GM19328 (cell line): ENCODE measurements around the gene IGFBP2.

Experiments used
- ATAC-seq: cut with Tn5 transposase; IDR thresholded peaks from one replicate; pipeline ENCODE4 v1.9.1; 2021; ENCODE audit warnings: mild to moderate bottlenecking, moderate library complexity; ENCODE audit not compliant: unreplicated experiment

Gene IGFBP2

DNA sequence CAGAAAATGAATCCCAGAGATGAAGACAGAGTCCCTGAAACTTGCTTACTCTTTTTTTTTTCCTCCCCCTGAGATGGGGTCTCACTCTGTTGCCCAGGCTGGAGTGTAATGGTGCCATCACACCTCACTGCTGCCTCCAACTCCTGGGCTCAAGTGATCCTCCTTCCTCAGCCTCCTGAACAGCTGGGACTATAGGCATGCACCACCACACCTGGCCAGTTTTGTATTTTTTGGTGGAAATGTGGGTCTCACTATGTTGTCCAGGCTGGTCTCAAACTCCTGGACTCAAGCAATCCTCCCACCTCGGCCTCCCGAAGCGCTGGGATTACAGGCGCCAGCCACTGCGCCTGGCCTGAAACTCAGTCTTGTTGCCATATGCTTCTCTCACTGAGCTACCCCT lies 27.8 kb downstream of the IGFBP2 start:
- ATAC-seq = no peak

DNA sequence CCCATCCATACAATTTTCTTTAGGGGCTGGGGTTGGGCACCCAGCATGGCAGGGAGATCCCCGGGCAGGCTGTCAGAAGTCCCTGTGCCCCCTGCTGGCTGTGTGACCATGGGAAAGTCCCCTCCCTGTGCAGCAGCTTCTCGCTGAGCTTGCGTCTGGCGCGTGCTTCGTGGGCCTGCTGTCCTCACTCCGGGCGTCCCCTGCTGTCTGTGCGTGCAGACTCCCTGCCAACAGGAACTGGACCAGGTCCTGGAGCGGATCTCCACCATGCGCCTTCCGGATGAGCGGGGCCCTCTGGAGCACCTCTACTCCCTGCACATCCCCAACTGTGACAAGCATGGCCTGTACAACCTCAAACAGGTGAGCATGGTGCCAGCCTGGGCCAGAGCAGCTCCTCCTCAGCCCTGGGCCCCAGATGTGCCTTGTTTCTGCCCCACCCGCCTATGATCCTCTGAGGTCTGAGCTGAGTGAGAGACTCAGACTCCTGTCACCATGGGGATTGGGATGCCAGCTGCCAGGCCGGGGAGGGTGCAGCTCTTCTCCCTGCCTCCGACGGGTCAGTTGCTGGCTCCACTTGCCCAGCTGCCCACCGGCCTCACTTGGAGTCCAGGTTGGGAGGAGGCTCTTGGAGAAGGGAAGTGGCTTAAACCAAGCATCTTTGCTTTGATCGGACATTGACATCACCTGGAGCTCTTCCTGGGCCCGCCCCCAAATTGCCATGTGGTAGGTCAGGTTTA lies 28.6 kb downstream of the IGFBP2 start:
- ATAC-seq = no peak

DNA sequence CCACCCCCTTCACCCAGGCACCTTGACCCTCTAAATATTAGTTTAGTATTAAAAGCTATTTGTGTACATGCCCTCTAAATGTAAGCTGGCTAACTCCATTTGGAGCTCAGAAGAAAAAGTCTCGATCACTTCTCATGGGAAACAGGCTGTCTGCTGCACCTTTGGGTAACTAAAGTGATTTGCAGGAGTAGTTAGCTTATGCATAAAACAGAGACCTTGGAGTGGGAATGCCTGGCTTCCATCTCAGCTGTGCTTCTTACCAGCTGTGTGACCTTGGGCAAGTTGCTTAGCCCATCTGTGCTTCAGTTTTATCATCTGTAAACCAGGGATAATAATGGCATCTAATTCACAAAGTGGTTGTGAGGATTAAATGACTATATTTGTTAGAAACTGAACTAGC lies 29.9 kb downstream of the IGFBP2 start:
- no peak for ATAC-seq

DNA sequence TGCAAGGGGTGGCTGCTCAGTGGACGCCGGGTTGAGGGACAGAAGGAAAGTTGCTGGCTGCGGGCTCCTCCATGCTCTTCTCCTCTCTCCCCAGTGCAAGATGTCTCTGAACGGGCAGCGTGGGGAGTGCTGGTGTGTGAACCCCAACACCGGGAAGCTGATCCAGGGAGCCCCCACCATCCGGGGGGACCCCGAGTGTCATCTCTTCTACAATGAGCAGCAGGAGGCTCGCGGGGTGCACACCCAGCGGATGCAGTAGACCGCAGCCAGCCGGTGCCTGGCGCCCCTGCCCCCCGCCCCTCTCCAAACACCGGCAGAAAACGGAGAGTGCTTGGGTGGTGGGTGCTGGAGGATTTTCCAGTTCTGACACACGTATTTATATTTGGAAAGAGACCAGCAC lies 30.6 kb downstream of the IGFBP2 start:
- ATAC-seq = no peak

DNA sequence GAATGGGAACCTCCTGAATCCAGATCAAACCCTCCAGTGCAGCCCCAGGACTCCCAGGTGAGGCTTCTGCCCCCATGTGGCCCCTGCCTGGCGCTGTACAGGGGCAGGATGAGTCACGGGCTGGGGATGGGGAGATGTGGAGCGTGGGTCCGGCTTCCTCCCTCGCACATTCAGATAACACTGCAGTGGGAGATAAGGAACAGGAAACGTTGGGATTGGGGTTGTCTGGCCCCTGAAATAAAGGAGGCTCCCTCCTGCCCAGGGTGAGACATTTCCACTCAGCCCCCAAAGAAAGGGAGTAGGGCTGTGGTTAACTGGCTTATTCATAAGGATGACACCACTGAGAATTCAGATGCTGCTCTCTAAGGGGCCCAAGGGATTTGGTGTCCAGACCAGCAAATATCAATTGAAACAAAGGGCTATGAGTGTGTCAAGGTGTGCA lies 31.4 kb downstream of the IGFBP2 start:
- no peak for ATAC-seq

DNA sequence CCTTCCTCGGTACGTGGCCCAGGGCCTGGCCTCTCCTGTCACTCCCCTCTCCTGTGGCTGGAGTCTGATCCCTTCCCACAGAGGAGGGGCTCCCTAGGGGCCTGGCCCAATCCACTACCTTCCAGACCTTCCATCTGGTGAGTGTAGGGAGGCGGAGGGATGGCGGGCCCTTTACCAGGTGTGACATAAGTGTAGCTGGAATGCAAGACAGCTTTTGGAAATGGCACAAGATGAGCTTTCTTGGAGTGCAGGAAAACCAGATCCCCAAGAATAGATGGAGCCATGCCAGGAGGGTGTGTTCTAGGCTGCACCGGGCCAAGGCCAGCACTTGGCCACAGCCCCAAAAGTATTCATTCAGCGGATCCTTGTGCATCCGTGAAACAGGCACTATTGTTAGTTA lies 32.0 kb downstream of the IGFBP2 start:
- no peak for ATAC-seq

DNA sequence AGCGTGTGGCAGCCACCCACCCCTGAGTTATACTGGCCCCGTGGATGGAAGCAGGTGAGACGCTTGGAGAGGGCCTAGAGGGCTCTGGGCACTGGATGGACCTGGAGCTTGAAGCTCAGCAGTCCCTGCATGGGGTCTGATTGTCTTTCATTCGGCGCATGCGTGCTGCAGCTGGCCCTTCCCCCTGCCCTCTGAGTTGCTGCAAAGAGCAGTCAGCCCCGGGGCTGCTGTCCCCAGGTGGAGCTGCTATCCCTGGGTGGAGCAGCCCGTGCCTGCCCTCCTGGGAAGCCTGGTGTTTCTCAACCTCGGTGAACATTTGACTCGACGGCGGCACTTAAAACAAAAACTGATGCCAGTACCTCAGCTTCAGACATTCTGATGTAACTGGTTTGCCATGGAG lies 32.5 kb downstream of the IGFBP2 start:
- ATAC-seq = no peak

DNA sequence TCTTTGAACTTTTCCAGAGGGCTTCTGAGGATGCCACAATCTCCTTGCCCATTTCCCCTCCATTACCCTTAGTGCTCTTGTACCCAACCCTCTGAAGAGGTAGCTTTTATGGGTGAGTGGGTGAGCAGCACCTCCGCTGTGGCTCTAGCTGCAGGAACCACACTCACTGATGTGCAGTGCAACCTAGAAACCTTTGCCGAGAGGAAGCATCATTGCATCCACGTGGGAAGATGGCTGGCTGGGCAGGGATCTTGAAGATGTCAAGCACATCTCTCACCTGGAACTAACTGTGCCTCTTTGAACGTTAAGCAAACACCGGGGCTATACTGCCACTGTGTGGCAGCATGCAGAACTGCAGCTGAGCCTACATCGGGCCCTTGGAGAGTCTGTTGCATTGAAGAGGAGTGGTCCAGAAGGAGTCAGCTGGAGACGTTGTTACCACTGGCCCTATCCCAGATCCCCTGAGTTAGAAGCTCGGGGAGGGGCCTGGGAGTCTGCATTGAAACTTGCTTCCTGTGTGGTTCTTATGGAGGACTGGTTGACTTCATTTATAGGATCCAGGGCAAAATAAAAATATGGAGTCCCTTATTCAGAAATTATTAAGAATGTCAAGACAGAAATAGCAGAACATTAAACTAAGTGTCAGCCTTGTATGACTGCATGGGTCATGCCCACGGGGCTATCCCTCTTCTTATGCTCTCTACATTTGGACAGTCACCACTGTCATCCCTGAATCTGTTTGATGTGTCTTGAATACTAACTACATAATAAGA lies 33.4 kb downstream of the IGFBP2 start:
- ATAC-seq = no peak

DNA sequence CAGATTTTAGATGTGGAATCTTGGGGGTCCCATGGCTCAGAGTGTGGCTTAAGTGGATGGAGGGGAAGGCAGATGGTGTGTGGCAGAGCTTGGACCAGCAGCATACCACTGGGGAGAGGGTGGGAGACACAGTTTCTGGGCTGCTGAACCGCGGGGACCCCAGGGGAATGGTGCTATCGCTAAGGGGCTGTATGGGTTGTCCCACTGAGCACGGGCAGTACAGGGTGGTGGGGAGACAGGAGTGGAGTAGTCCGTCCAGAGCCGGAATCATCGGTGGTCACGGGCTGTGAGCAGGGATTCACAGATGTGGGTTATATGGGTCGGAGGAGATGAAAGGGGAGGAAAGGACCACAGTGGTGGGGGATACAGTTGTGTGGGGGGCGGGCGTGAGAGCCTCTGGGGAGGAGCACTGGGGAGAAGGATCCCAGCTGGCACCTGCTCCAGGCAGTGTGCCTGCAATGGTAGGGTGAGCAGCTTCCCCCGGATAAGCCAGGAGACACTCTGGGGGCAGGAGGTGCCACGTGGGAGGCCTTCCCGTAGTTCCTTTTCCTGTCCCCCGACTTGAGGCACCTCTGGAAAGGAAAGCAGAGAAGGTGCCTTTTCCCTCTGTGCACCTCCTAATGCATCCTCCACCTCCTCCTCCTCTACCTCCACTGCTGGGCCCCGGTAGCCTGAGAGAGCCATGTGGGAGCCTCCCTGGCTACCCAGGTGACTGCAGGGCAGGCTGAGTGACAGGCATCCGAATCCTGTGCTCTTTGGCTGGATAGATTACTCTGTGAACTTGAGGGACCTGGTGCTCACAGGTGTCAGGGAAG lies 37.3 kb downstream of the IGFBP2 start:
- ATAC-seq = no peak

DNA sequence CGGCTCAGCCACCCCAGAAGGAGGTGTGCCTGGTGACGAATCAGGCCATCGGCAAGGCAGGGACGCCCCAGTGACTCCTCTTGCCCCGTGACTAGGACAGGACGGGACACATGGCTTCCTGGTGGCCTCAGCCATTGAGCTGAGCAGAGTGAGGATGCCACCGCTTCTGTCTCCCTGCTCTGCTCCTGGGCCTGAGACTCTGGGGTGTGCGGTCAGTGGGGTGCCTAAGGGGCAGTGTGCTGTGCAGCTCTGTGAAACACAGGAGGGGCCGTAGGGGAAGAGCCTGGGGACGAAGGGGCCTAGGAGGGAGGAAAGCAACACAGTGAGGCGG lies 37.8 kb downstream of the IGFBP2 start:
- no peak for ATAC-seq

DNA sequence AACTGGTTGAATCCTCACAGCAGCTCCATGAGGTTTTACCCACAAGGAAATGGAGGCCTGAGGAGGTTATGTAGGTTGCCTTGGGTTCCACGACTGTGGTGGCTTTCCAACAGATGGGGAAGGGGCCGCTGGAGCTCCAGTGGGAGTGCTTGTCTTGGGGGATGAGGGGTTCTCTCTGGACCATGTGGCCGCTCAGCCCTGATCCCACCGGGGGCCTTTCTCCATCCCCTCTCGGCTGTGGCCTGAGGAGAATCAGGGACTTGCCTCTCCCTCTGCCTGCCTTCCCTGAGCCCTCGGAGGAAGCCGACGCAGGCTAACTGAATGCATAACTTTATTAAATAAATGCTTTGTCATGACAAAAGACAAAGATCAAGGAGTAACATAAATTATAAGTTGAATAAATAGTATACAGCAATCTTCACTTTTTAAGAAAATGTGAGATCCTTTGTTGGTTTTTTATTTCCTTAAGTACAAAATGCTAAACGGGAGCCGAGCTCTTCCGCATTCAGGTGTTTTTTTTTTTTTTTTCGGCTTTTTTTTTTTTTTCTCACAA lies 38.6 kb downstream of the IGFBP2 start:
- no peak for ATAC-seq

DNA sequence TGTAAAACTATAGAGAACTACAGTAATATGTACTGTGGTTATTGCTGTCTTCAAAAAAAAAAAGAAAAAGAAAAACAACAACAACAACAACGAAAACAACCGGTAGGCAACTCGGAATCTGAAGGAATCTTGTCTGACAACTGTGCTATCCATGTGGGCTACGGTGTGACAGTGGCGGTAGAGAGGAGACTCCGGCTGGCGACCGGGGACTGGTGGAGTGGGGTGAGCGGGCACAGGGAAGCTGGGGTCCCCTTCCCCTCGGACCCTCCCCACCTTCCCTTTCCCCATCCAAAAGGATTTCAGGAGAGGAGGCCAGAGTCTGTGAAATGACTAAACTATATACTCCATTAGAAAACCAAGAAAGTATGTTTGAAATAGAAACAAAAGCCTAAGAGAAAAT lies 39.2 kb downstream of the IGFBP2 start:
- ATAC-seq = no peak

DNA sequence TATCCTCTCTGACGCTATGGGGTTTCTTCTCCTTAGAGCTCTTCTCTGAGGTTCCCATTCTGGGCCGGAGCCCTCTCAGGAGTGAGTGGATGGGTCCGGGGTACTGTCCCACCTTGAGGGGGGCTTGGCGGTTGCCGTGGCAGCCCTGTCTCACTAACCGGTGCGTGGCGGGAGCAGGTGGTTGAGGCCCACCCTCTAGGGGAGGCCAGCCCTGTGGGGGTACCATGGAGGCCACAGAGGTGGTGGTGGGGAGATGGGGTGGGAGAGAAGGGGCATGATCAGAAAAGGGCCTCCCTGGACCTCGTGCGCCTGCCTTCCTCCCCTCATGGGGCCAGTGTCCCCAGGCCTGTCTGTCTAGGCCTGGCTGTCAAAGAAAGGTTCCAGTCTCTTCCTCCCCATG lies 39.8 kb downstream of the IGFBP2 start:
- ATAC-seq = no peak

DNA sequence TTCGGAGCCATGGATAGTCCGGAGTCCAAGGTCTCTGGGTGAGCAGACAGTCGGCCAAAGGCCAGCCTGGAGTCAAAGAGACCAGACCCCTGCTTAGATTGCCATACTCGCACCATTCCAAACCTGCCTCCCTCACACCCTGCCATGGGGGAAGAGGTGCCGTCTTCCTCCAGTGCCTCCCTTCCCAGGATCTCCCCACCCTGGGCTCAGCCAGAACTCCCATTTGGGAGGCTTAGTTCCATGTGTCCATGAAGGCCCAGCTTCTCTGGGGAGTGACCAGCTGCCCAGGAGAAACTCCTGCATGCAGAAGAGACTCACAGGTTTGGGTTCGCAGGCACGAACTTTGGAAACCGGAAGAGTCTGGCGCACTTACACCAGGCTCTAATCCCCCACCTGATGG lies 40.4 kb downstream of the IGFBP2 start:
- no peak for ATAC-seq

DNA sequence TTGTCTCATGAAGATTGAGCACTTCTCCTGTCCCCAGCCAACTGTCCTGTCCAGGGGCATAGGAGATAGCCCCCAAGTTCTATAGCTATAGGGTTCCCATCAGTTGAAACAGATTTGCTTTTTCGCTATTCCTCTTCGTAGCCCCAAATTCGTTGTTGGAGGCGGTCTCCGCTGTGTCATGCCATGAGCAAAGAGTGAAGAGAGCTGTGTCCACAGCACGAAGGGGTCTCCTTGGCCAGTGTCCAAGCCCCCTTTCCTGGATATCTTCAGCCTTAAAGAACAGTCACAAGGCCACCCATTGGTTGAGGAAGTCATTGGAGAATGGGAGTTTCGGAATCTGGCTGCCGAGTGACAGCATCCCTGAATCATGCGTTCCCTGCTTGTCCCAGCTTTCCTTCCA lies 41.2 kb downstream of the IGFBP2 start:
- ATAC-seq = no peak

DNA sequence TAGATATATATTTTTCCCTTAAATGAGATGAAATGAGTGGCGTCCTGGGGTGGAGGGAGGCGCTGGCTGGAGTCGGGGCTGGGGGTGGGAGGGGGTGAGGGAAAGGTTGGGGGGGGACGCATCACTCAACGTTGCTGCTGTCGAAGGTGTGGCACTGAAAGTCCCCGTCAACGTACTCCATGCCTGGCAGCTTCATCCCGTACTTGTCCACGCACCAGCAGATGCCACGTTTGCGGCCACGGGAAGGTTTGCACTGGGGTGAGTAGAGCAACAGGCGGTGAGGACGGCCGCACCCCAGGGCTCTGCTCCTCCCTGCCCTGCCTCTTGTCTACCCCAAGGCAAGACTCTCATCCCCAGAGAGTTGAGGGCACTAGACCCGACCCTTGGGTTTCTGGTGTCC lies 43.4 kb downstream of the IGFBP2 start:
- ATAC-seq = no peak

DNA sequence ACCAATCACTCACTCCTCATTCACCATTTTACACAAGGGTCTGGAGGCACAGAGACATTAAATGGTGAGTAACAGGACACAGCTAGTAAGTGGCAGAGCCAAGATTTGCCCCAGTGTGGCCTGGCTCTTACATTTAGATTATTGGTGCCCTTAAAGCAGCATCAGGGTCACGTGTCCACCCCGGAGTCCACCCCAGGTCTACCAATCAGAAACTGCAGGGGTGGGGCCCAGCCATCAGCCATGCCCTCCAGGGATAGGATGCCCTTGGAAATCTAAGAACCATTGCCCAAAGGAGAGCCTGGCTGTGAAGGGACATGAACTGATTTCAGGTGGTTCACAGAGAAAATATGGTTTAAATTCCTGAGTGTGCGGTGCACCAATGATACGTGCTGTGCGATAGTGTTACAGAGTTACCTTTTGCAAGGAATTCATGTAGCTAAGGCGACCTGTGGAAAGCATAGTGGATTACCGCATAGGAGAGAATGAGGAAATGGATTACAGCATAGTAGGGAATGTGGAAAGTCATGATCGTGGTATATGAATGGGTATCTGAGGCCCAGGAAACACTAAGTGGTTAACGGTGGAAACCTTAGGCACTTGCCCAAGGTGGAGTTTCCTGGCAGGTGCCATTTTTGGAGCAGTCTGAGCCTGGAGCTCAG lies 44.3 kb downstream of the IGFBP2 start:
- ATAC-seq = no peak

DNA sequence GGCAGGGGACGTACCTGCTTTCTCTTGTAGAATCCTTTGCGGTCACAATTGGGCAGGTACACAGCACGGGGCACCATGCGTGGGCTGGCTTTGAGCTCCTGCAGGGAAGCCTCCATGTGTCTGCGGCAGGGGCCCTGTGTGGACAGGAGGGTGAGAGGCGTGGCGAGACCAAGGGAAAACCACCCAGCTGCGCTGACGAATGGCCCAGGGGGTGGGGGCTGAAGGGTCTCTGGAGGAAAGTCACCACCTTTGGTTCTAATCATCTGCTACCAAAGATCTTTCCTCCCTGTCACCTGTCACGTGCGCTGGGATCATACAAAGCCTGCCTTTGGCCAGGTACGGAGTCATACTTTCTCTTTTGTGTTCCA lies 44.9 kb downstream of the IGFBP2 start:
- ATAC-seq = no peak

DNA sequence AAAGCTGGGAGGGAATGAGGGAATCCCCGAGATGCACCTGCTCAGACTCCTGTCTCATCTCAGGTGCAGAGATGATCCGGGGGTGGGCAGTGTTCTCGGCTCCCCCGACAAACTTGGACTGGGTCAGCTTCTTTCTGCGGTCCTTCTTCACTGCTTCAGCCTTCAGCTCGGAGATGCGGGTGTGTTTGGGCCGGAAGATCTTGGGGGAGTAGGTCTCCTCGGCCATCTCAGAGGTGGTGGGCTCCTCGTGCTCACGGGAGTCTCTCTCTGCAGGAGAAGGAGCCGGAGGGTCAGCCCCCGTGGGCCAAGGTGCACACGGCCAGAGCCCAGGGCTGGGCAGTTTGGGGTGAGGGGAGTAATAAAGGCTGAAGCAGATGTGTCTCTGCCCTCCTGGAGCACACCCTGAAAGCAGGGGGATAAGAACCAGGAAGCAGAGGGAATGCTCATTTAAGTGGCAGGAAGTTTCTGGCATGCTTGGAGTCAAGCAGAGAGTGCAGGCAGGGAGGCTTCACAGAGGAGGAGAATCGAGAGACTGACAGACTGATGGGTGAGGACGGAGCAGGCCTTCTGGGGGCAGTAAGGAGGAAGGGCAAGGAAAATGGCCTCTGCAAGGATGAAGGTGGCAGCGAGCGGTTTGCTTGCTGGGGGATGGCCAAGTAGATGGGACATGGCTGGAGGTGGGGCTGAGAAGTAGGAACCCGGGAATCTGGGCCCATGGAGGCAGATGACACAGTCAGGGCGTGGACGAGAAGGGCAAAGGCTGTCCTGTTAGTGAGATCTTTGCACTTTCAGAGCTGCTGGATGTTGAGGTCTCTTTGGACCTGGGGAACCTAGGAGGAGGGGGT lies 45.8 kb downstream of the IGFBP2 start:
- no peak for ATAC-seq

DNA sequence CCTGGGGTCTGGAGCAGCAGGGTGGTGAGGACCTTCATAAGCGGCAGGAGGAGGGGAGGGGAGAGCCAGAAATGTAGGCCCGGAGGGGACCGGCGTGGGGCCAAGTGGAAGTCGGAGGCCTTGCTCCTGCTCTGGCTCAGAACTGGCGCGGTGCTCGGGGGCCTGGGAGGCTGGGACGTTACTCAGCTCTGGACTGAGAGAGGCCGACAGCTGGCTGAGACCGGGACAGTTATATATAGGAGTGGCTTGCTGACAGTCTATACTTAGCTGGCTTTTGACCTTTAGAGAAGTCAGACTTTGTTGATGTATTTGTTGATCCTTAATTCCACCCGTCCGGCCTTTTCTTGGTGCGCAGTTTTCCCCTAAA lies 46.4 kb downstream of the IGFBP2 start:
- no peak for ATAC-seq
